GM12878 (cell line): ENCODE measurements around the gene B3GAT2. TPM values are rescaled to one million over a fixed set of nuclear protein-coding genes. Genes with fewer than 3 reads are reported as not detected.

Experiments
- ATAC-seq: fragments of 200-7000 bp; cut with Tn5 transposase; 3 replicates; pipeline ENCODE4 v1.9.1; 2020; ENCODE audit warnings: mild to moderate bottlenecking, moderate library complexity
- BruUV-seq: library from RNA; stranded (reverse); fragments of 400-500 nt; replicated peaks from 2 replicates; lab custom pipeline; 2021; lab: Mats Ljungman, UMichigan
- CTCF ChIA-PET: fragments of 300-600 bp; sonication (Branson Sonifier 250); formaldehyde crosslinking; extraction: SDS; loops from one replicate; lab custom pipeline; 2021; ENCODE audit warnings: inconsistent platforms; lab: Yijun Ruan, JAX
- POLR2A ChIA-PET: fragments of 350-600 bp; formaldehyde crosslinking; extraction: SDS; loops from one replicate; lab custom pipeline; 2021; ENCODE audit warnings: inconsistent platforms; lab: Charles Lee
- RAD21 ChIA-PET: fragments of 300-600 bp; sonication (Branson Sonifier 250); formaldehyde crosslinking; loops from one replicate; lab custom pipeline; 2023; ENCODE audit warnings: antibody characterized with exemption; ENCODE audit not compliant: unreplicated experiment; lab: Charles Lee
- SMC1A ChIA-PET: fragments of 300-600 bp; sonication (Branson Sonifier 250); formaldehyde crosslinking; loops from one replicate; lab custom pipeline; 2023; ENCODE audit not compliant: unreplicated experiment, uncharacterized antibody; lab: Charles Lee
- DNase-seq: peaks from one replicate; pipeline ENCODE4 v3.0.0-alpha.2; 2011; ENCODE audit warnings: low read depth, low spot score
- FAIRE-seq: peaks from 3 replicates; lab custom pipeline; 2011; peaks lifted over from hg19 to GRCh38; lab: Jason Lieb, UNC
- H2AFZ ChIP-seq: 2 replicates; pipeline ENCODE4 v1.6.0; 2011; ENCODE audit warnings: low read depth, low read length, control low read depth; ENCODE audit not compliant: control insufficient read depth
- H3K27ac ChIP-seq: 2 replicates; pipeline ENCODE4 v1.5.1; 2011; ENCODE audit warnings: control low read depth; ENCODE audit not compliant: control insufficient read depth, insufficient read depth
- H3K27me3 ChIP-seq, 2 experiments: replicated peaks in 1 of 2; 2 replicates each; pipeline versions ENCODE4 v1.6.0 to v1.6.1; 2011; ENCODE audit warnings: low read length in 1 of 2; ENCODE audit not compliant: control insufficient read depth in 2 of 2, insufficient read depth in 2 of 2
- H3K36me3 ChIP-seq, 2 experiments: 2 replicates each; pipeline ENCODE4 v1.5.1; 2011; ENCODE audit warnings: low read length in 1 of 2; ENCODE audit not compliant: control insufficient read depth in 2 of 2, insufficient read depth in 2 of 2
- H3K4me1 ChIP-seq: 2 replicates; pipeline ENCODE4 v1.6.1; 2011; ENCODE audit warnings: mild to moderate bottlenecking, low read length, moderate library complexity, mixed read lengths; ENCODE audit not compliant: control insufficient read depth, insufficient read depth
- H3K4me2 ChIP-seq: 2 replicates; pipeline ENCODE4 v1.6.0; 2011; ENCODE audit warnings: control low read depth; ENCODE audit not compliant: control insufficient read depth, insufficient read depth
- H3K4me3 ChIP-seq: fragments of 200-600 bp; sonication (generic); 2 replicates; pipeline ENCODE4 v1.5.1; 2016
- H3K79me2 ChIP-seq: 2 replicates; pipeline ENCODE4 v1.6.0; 2011; ENCODE audit warnings: low read length; ENCODE audit not compliant: control insufficient read depth, insufficient read depth
- H3K9ac ChIP-seq: 2 replicates; pipeline ENCODE4 v1.8.0; 2011; ENCODE audit warnings: low read length, control low read depth, mixed read lengths; ENCODE audit not compliant: control insufficient read depth, insufficient read depth
- H3K9me3 ChIP-seq: replicated peaks from 3 replicates; pipeline ENCODE4 v1.5.1; 2011; ENCODE audit warnings: mild to moderate bottlenecking, low read length; ENCODE audit not compliant: control insufficient read depth, insufficient read depth
- H4K20me1 ChIP-seq: 2 replicates; pipeline ENCODE4 v1.6.0; 2011; ENCODE audit not compliant: control insufficient read depth, insufficient read depth
- BCL11A ChIP-seq: IDR thresholded peaks from 2 replicates; pipeline ENCODE4 v1.6.1; 2011; ENCODE audit warnings: low read depth, low read length
- BHLHE40 ChIP-seq, 2 experiments: fragments of 450-650 bp in 1 of 2; IDR thresholded peaks; 2 replicates each; pipeline ENCODE4 v1.6.1; 2011 to 2017; ENCODE audit warnings: low read depth in 2 of 2, borderline replicate concordance in 1 of 2, improper control_type of control experiment in 1 of 2, low read length in 1 of 2, mild to moderate bottlenecking in 1 of 2
- DPF2 ChIP-seq: fragments of 450-650 bp; IDR thresholded peaks from 2 replicates; pipeline ENCODE4 v1.6.1; 2017; ENCODE audit warnings: mild to moderate bottlenecking
- HDAC2 ChIP-seq: fragments of 200-600 bp; sonication (generic); IDR thresholded peaks from 2 replicates; pipeline ENCODE4 v1.6.1; 2017
- HDAC6 ChIP-seq: fragments of 200-600 bp; sonication (generic); IDR thresholded peaks from one replicate; pipeline ENCODE4 v1.8.0; 2017; ENCODE audit warnings: antibody characterized with exemption; ENCODE audit not compliant: unreplicated experiment
- LARP7 ChIP-seq: fragments of 450-650 bp; IDR thresholded peaks from 2 replicates; pipeline ENCODE4 v1.6.1; 2017; ENCODE audit warnings: mild to moderate bottlenecking
- MEF2A ChIP-seq: IDR thresholded peaks from 2 replicates; pipeline ENCODE4 v1.6.1; 2011; ENCODE audit warnings: low read depth, mild to moderate bottlenecking, low read length, moderate library complexity; ENCODE audit not compliant: insufficient read depth
- POLR2AphosphoS2 ChIP-seq: IDR thresholded peaks from 2 replicates; pipeline ENCODE4 v1.6.1; 2011; ENCODE audit warnings: low read depth, mild to moderate bottlenecking, low read length, improper control_type of control experiment, moderate library complexity
- SIN3A ChIP-seq: IDR thresholded peaks from 2 replicates; pipeline ENCODE4 v1.6.1; 2012; ENCODE audit warnings: low read depth, low read length, improper control_type of control experiment
- SUPT20H ChIP-seq: IDR thresholded peaks from 2 replicates; pipeline ENCODE4 v1.6.1; 2011; ENCODE audit warnings: low read depth, mild to moderate bottlenecking, low read length, moderate library complexity, borderline replicate concordance; ENCODE audit not compliant: control insufficient read depth
- ZBED1 ChIP-seq: IDR thresholded peaks from 2 replicates; pipeline ENCODE4 v1.6.1; 2016; ENCODE audit warnings: borderline replicate concordance
- WGBS: methylation state at CpG from one replicate; pipeline ENCODE4 v1.1.6; 2016; ENCODE audit warnings: low lambda C conversion rate; ENCODE audit not compliant: insufficient replicate concordance, insufficient coverage; ENCODE audit errors: missing lambda C conversion rate; 5-methylcytosine and 5-hydroxymethylcytosine counted together
- in situ Hi-C: fragments of 300-500 bp; cut with MboI; formaldehyde crosslinking; loops from 9 replicates; pipeline ENCODE4 v1.14.3; 2018; ENCODE audit warnings: mixed read lengths
- intact Hi-C: fragments of 100-400 bp; cut with micrococcal nuclease; formaldehyde crosslinking; loops from one replicate; pipeline ENCODE4 v1.14.2; 2022; ENCODE audit not compliant: unreplicated experiment
- polyA plus RNA-seq, 11 experiments: library from polyadenylated mRNA; depleted of rRNA in 4 of 11; unstranded in 6 of 11; stranded (reverse) in 5 of 11; fragments of >200 nt; fragmentation: Nextera tagmentation in 4 of 11; fragmentation: Illumina TruSeq in 1 of 11; extraction: Ambion mirVana in 4 of 11; extraction: Trizol in 1 of 11; gene quantifications; 1 replicate in 1 of 11; 2 replicates in 10 of 11; pipeline versions ENCODE4 v1.2.1 to v1.2.3, GENCODE V29; 2011 to 2016; ENCODE audit warnings: inconsistent platforms in 2 of 11, missing spikeins in 2 of 11, low read depth in 1 of 11
- total RNA-seq, 4 experiments: library from RNA; depleted of rRNA in 3 of 4; stranded (reverse); fragments of >200 nt in 3 of 4; fragmentation: Illumina TruSeq in 1 of 4; extraction: Trizol in 1 of 4; gene quantifications; 2 replicates each; pipeline versions ENCODE4 v1.2.1 to v1.2.3, GENCODE V29; 2013 to 2021
- TF ChIP-seq, protein P1 (sequence below): fragments of 450-650 bp; IDR thresholded peaks from 2 replicates; pipeline ENCODE4 v1.6.1; 2017; ENCODE audit warnings: mild to moderate bottlenecking, low read depth, inconsistent platforms; ENCODE audit not compliant: poor library complexity, severe bottlenecking
- TF ChIP-seq, protein P2 (sequence below): IDR thresholded peaks from 2 replicates; pipeline ENCODE4 v1.6.1; 2012; ENCODE audit warnings: low read depth, low read length, improper control_type of control experiment
- TF ChIP-seq, protein P3 (sequence below): fragments of 450-650 bp; formaldehyde crosslinking; IDR thresholded peaks from 2 replicates; pipeline ENCODE4 v1.5.0; 2022; ENCODE audit warnings: mild to moderate bottlenecking, missing genetic modification characterization

B3GAT2 gene
- total and polyA plus RNA-seq, 10 of the 15 experiments (the other 5 are each of a cell fraction or from before 2014, with no cell fraction given), result 0.04 to 1.2 (median 0.22) TPM; not detected in 5

DNA sequence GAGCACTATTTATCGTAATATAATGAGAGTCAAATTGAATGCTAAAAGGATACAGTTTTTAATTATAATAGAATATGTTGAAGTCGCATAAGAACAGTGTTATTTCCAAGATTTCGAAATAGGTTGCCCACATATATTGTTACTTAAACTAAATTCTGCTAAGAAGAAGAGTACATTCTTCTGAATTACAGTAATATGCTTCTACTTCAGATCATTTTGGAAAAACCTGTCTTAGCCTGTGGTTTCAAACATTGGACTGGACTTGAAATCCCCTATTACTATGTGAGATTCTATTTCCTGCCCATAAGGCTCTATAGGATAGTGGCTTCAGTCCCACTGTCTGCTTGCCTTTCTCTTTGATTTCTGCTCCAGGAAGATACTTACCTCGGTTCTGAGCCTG, 137.2 kb downstream of the B3GAT2 start:
- RAD21 ChIA-PET, result no interaction called here
- FAIRE-seq, result no peak
- no peaks in the 10 kb centered on the region for H3K36me3 ChIP-seq
- no peak overlapping the region for H3K9ac ChIP-seq
- H3K27me3 ChIP-seq, result no peaks in the 10 kb centered on the region
- no peak overlapping the region for H3K4me2 ChIP-seq
- no peak overlapping the region for H2AFZ ChIP-seq
- no peaks in the 10 kb centered on the region for H4K20me1 ChIP-seq
- 98% methylated on average over 4 of the region's 4 CpGs for WGBS
- H3K4me1 ChIP-seq, result peaks cover 4% of the 10 kb centered on the region; the same call in 1 of the 2 replicates
- no peak for DNase-seq
- no TSS peak for BruUV-seq
- H3K9me3 ChIP-seq, result peaks cover 5% of the 10 kb centered on the region
- POLR2A ChIA-PET, result no interaction called here
- H3K27ac ChIP-seq, result no peak overlapping the region
- in situ Hi-C loops, result no loop called here
- no peak overlapping the region for H3K4me3 ChIP-seq
- ATAC-seq, result no peak
- TF ChIP-seq, protein P1, sequence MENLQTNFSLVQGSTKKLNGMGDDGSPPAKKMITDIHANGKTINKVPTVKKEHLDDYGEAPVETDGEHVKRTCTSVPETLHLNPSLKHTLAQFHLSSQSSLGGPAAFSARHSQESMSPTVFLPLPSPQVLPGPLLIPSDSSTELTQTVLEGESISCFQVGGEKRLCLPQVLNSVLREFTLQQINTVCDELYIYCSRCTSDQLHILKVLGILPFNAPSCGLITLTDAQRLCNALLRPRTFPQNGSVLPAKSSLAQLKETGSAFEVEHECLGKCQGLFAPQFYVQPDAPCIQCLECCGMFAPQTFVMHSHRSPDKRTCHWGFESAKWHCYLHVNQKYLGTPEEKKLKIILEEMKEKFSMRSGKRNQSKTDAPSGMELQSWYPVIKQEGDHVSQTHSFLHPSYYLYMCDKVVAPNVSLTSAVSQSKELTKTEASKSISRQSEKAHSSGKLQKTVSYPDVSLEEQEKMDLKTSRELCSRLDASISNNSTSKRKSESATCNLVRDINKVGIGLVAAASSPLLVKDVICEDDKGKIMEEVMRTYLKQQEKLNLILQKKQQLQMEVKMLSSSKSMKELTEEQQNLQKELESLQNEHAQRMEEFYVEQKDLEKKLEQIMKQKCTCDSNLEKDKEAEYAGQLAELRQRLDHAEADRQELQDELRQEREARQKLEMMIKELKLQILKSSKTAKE, result no peak
- TF ChIP-seq ZBED1 (no peak), POLR2AphosphoS2 (no peak), HDAC2 (no peak), BHLHE40 (IDR thresholded peaks at IDR 0.05; ENCODE audit: borderline replicate concordance in 1 of 2, low read depth in 2 of 2, low read length in 1 of 2) (no peak), MEF2A (no peak), HDAC6 (no peak), SIN3A (no peak), DPF2 (no peak), LARP7 (no peak), BCL11A (no peak), SUPT20H (no peak)
- TF ChIP-seq, protein P2, sequence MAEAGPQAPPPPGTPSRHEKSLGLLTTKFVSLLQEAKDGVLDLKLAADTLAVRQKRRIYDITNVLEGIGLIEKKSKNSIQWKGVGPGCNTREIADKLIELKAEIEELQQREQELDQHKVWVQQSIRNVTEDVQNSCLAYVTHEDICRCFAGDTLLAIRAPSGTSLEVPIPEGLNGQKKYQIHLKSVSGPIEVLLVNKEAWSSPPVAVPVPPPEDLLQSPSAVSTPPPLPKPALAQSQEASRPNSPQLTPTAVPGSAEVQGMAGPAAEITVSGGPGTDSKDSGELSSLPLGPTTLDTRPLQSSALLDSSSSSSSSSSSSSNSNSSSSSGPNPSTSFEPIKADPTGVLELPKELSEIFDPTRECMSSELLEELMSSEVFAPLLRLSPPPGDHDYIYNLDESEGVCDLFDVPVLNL, result no peak
- TF ChIP-seq, protein P3, sequence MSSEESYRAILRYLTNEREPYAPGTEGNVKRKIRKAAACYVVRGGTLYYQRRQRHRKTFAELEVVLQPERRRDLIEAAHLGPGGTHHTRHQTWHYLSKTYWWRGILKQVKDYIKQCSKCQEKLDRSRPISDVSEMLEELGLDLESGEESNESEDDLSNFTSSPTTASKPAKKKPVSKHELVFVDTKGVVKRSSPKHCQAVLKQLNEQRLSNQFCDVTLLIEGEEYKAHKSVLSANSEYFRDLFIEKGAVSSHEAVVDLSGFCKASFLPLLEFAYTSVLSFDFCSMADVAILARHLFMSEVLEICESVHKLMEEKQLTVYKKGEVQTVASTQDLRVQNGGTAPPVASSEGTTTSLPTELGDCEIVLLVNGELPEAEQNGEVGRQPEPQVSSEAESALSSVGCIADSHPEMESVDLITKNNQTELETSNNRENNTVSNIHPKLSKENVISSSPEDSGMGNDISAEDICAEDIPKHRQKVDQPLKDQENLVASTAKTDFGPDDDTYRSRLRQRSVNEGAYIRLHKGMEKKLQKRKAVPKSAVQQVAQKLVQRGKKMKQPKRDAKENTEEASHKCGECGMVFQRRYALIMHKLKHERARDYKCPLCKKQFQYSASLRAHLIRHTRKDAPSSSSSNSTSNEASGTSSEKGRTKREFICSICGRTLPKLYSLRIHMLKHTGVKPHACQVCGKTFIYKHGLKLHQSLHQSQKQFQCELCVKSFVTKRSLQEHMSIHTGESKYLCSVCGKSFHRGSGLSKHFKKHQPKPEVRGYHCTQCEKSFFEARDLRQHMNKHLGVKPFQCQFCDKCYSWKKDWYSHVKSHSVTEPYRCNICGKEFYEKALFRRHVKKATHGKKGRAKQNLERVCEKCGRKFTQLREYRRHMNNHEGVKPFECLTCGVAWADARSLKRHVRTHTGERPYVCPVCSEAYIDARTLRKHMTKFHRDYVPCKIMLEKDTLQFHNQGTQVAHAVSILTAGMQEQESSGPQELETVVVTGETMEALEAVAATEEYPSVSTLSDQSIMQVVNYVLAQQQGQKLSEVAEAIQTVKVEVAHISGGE (CRISPR knock-in tag), result no peak
- TF ChIP-seq, all 136 proteins: peak for 0
- intact Hi-C loops, result no loop called here
- ChIA-PET CTCF (no interaction called here), SMC1A (interaction anchor here (1.7 kb wide), 1 partner anchor 38 kb away, joined by 3 read pairs; no protein-coding TSS in a partner anchor)
- H3K79me2 ChIP-seq, result no peaks in the 10 kb centered on the region
